K562 (cell line): ENCODE measurements around the gene SLC2A13. TPM values are rescaled to one million over a fixed set of nuclear protein-coding genes. Genes with fewer than 3 reads are reported as not detected.

ENCODE experiments used
- ATAC-seq: fragments of 200-7000 bp; cut with Tn5 transposase; 3 replicates; pipeline ENCODE4 v1.9.1; 2020; ENCODE audit warnings: moderate library complexity
- BruUV-seq: library from RNA; stranded (reverse); fragments of 400-500 nt; replicated peaks from 2 replicates; lab custom pipeline; 2021; lab: Mats Ljungman, UMichigan
- CTCF ChIA-PET: fragments of 300-600 bp; formaldehyde crosslinking; extraction: SDS; loops from one replicate; lab custom pipeline; 2021; ENCODE audit warnings: low intra/inter-chr PET ratio; lab: Yijun Ruan, JAX
- POLR2A ChIA-PET: fragments of 300-600, 350-650 bp; sonication (Branson Sonifier 250); formaldehyde crosslinking; extraction: SDS; loops from one replicate; lab custom pipeline; 2021; ENCODE audit warnings: antibody characterized with exemption, inconsistent platforms; lab: Yijun Ruan, JAX
- DNase-seq, 4 experiments: peaks; one replicate each; pipeline versions ENCODE4 v3.0.0 to v3.0.0-alpha.2; 2011 to 2018; ENCODE audit warnings: low spot score in 3 of 4, mixed read lengths in 3 of 4; ENCODE audit errors: extremely low read depth in 1 of 4
- FAIRE-seq: peaks from 2 replicates; lab custom pipeline; 2011; peaks lifted over from hg19 to GRCh38; lab: Jason Lieb, UNC
- H2AFZ ChIP-seq: 2 replicates; pipeline ENCODE4 v1.6.0; 2011; ENCODE audit warnings: low read depth, low read length, control low read depth, inconsistent platforms
- H3K27ac ChIP-seq: fragments of 200-600 bp; 3 replicates; pipeline ENCODE4 v1.8.0; 2011; ENCODE audit warnings: low read depth, mild to moderate bottlenecking, control low read depth, inconsistent platforms, low read length, moderate library complexity, mixed read lengths; ENCODE audit errors: extremely low read depth
- H3K27me3 ChIP-seq, 2 experiments: fragments of 300-600 bp in 1 of 2; 2 replicates in 1 of 2; 3 replicates in 1 of 2; pipeline versions ENCODE4 v1.6.0 to v1.8.0; 2011; ENCODE audit warnings: inconsistent platforms in 2 of 2, low read length in 2 of 2, mild to moderate bottlenecking in 1 of 2, mixed read lengths in 1 of 2, moderate library complexity in 1 of 2; ENCODE audit not compliant: control insufficient read depth in 2 of 2, insufficient read depth in 2 of 2
- H3K36me3 ChIP-seq: fragments of 300-600 bp; 3 replicates; pipeline ENCODE4 v1.8.0; 2011; ENCODE audit warnings: mild to moderate bottlenecking, low read length, inconsistent platforms; ENCODE audit not compliant: control insufficient read depth, insufficient read depth
- H3K4me1 ChIP-seq, 2 experiments: fragments of 200-600 bp in 1 of 2; replicated peaks in 1 of 2; 2 replicates in 1 of 2; 3 replicates in 1 of 2; pipeline versions ENCODE4 v1.5.1 to v1.8.0; 2011; ENCODE audit warnings: inconsistent platforms in 2 of 2, low read length in 2 of 2, mild to moderate bottlenecking in 1 of 2, mixed read lengths in 1 of 2, moderate library complexity in 1 of 2; ENCODE audit not compliant: control insufficient read depth in 2 of 2, insufficient read depth in 2 of 2
- H3K4me2 ChIP-seq: 2 replicates; pipeline ENCODE4 v1.6.1; 2011; ENCODE audit warnings: low read length, control low read depth, inconsistent platforms, mixed read lengths; ENCODE audit not compliant: insufficient read depth
- H3K4me3 ChIP-seq: fragments of 200-600 bp; sonication (generic), shearing (Covaris generic); 2 replicates; pipeline ENCODE4 v1.5.1; 2016; ENCODE audit warnings: control low read depth, inconsistent platforms
- H3K79me2 ChIP-seq: fragments of 200-600 bp; 3 replicates; pipeline ENCODE4 v1.8.0; 2011; ENCODE audit warnings: low read length, inconsistent platforms; ENCODE audit not compliant: control insufficient read depth, insufficient read depth
- H3K9ac ChIP-seq, 2 experiments: 2 replicates each; pipeline versions ENCODE4 v1.6.0 to v1.6.1; 2011; ENCODE audit warnings: low read depth in 2 of 2, low read length in 2 of 2, control low read depth in 1 of 2, inconsistent platforms in 1 of 2, mild to moderate bottlenecking in 1 of 2, mixed read lengths in 1 of 2; ENCODE audit not compliant: insufficient read depth in 1 of 2
- H3K9me1 ChIP-seq: one replicate; pipeline ENCODE4 v1.6.0; 2011; ENCODE audit warnings: inconsistent platforms, mild to moderate bottlenecking, low read length, moderate library complexity; ENCODE audit not compliant: control insufficient read depth, insufficient read depth
- H3K9me3 ChIP-seq: replicated peaks from 2 replicates; pipeline ENCODE4 v1.5.1; 2011; ENCODE audit warnings: low read depth, low read length, inconsistent platforms; ENCODE audit not compliant: control insufficient read depth, insufficient read depth
- H4K20me1 ChIP-seq: replicated peaks from 2 replicates; pipeline ENCODE4 v1.6.1; 2011; ENCODE audit warnings: low read length, inconsistent platforms, mixed read lengths; ENCODE audit not compliant: control insufficient read depth, insufficient read depth
- C11orf30 ChIP-seq: fragments of 450-650 bp; IDR thresholded peaks from 2 replicates; pipeline ENCODE4 v1.6.1; 2016; ENCODE audit warnings: low read depth, mild to moderate bottlenecking
- CHCHD3 ChIP-seq: fragments of 250-450 bp; sonication (Bioruptor Pico); IDR thresholded peaks from 2 replicates; pipeline ENCODE4 v2.1.2; 2022; ENCODE audit warnings: mild to moderate bottlenecking
- KDM4B ChIP-seq, 2 experiments: fragments of 450-650 bp in 1 of 2; sonication (generic) in 1 of 2; IDR thresholded peaks; 2 replicates each; pipeline ENCODE4 v1.6.1; 2016 to 2017; ENCODE audit warnings: borderline replicate concordance in 2 of 2, antibody characterized with exemption in 1 of 2, low read depth in 1 of 2, mild to moderate bottlenecking in 1 of 2
- LARP7 ChIP-seq: fragments of 450-650 bp; IDR thresholded peaks from 2 replicates; pipeline ENCODE4 v1.6.1; 2016
- LEF1 ChIP-seq: fragments of 450-650 bp; IDR thresholded peaks from 2 replicates; pipeline ENCODE4 v1.6.1; 2016; ENCODE audit warnings: mild to moderate bottlenecking
- MTA2 ChIP-seq: fragments of 450-650 bp; IDR thresholded peaks from 2 replicates; pipeline ENCODE4 v1.6.1; 2016; ENCODE audit warnings: low read depth
- ZBTB7A ChIP-seq: IDR thresholded peaks from 2 replicates; pipeline ENCODE4 v1.6.1; 2011; ENCODE audit warnings: low read depth, mild to moderate bottlenecking, low read length, moderate library complexity, borderline replicate concordance; ENCODE audit not compliant: control insufficient read depth
- ZFX ChIP-seq: sonication (generic); formaldehyde crosslinking; IDR thresholded peaks from 2 replicates; pipeline ENCODE4 v1.8.0; 2022; ENCODE audit warnings: mild to moderate bottlenecking, missing genetic modification reagents, moderate library complexity
- ZNF408 ChIP-seq: fragments of 250-450 bp; sonication (Bioruptor Pico); IDR thresholded peaks from 2 replicates; pipeline ENCODE4 v1.4.0; 2020; ENCODE audit warnings: low read depth, mild to moderate bottlenecking, moderate library complexity
- ZNF586 ChIP-seq: fragments of 450-650 bp; formaldehyde crosslinking; conservative IDR thresholded peaks from 2 replicates; pipeline ENCODE4 v1.4.0; 2020; ENCODE audit warnings: mild to moderate bottlenecking, moderate library complexity
- WGBS: fragments of 100-300 bp; shearing (Covaris generic); methylation state at CpG from one replicate; pipeline ENCODE4 v1.1.6; 2016; ENCODE audit warnings: low coverage, mixed read lengths; ENCODE audit not compliant: insufficient coverage; ENCODE audit errors: missing lambda C conversion rate; 5-methylcytosine and 5-hydroxymethylcytosine counted together
- in situ Hi-C: fragments of 300-500 bp; cut with MboI; formaldehyde crosslinking; loops from 4 replicates; pipeline ENCODE4 v1.15.0; 2018; ENCODE audit warnings: inconsistent platforms, mixed read lengths
- intact Hi-C: fragments of 100-400 bp; cut with micrococcal nuclease; formaldehyde crosslinking; loops from 2 replicates; pipeline ENCODE4 v1.14.2; 2022
- polyA plus RNA-seq, 8 experiments: library from polyadenylated mRNA; depleted of rRNA in 4 of 8; stranded (reverse) in 5 of 8; unstranded in 3 of 8; fragments of >200 nt; fragmentation: Nextera tagmentation in 2 of 8; fragmentation: Illumina TruSeq in 1 of 8; extraction: Ambion mirVana in 2 of 8; extraction: Trizol in 1 of 8; gene quantifications; 2 replicates each; pipeline versions ENCODE4 v1.2.1 to v1.2.3, GENCODE V29; 2011 to 2014; ENCODE audit warnings: inconsistent platforms in 1 of 8, missing spikeins in 1 of 8
- total RNA-seq, 7 experiments: library from RNA; depleted of rRNA in 6 of 7; stranded (reverse); fragments of >200 nt in 6 of 7; fragmentation: Illumina TruSeq in 2 of 7; extraction: Trizol in 2 of 7; gene quantifications; 2 replicates each; pipeline versions ENCODE4 v1.2.1 to v1.2.3, GENCODE V29; 2011 to 2021; ENCODE audit warnings: low replicate concordance in 1 of 7
- TF ChIP-seq, protein P1 (sequence below): fragments of 250-450 bp; sonication (Bioruptor Pico); IDR thresholded peaks from 2 replicates; pipeline ENCODE4 v1.4.0; 2020; ENCODE audit warnings: mild to moderate bottlenecking, moderate library complexity
- TF ChIP-seq, protein P2 (sequence below): fragments of 250-450 bp; sonication (Bioruptor Pico); IDR thresholded peaks from 2 replicates; pipeline ENCODE4 v1.4.0; 2020; ENCODE audit warnings: mild to moderate bottlenecking

SLC2A13 gene
- total and polyA plus RNA-seq, 9 of the 15 experiments (the other 6 are each of a cell fraction or from before 2014, with no cell fraction given) = 1.7 to 12.4 (median 9.0) TPM

DNA sequence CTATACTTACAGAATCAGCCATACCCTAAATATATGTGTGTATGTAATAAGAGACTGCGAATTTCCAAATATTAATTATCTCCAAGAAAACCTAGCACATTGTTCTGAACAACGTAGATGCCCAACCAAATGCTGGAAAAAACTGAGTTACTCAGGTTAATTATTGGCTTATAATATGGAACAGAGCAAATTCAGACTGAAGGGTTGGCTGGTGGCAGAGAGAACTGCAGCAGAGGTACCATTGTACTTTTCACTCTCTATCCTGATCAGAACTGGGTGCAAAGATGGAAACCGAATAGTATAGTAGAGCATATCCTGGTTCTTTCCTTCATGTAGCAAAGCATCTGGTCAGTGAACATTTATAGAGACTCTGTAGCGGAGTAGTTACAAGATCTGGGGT lies 185.7 kb downstream of the SLC2A13 start (continued):
- TF ChIP-seq ZNF586 = no peak

DNA sequence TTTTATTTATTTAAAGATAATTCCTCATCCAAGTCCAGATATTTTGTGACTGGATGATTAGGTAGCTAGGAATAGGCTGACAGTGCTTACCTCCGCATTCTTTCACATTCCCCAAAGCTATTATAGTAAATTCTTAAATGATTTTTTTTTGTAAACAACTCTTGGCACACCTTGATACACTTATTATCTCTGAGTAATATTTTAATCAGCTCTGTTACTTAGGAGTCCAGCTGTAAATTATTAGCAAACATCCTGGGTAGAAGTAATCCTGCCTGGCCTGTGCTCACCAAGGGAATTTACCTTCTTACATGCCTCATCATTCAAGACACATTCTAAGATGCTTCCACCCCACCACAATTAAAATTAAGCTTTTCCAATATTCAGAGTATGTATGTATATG lies 186.1 kb downstream of the SLC2A13 start:
- WGBS = 95% methylated on average over 1 of the region's 1 CpG
- Histone ChIP-seq H2AFZ (no peak overlapping the region), H3K27ac (no peak overlapping the region), H3K9ac (no peak overlapping the region), H4K20me1 (no peaks in the 10 kb centered on the region), H3K4me1 (no peaks in the 10 kb centered on the region), H3K9me1 (no peaks in the 10 kb centered on the region), H3K36me3 (no peaks in the 10 kb centered on the region), H3K9me3 (no peaks in the 10 kb centered on the region), H3K4me3 (no peak overlapping the region), H3K27me3 (no peaks in the 10 kb centered on the region), H3K79me2 (no peaks in the 10 kb centered on the region), H3K4me2 (no peak overlapping the region)
- ChIA-PET POLR2A (no interaction called here), CTCF (no interaction called here)
- FAIRE-seq = no peak
- in situ Hi-C loops (no loop called here), intact Hi-C loops (no loop called here)
- no peak for ATAC-seq
- DNase-seq = no peak
- no TSS peak for BruUV-seq
- TF ChIP-seq, protein P1, sequence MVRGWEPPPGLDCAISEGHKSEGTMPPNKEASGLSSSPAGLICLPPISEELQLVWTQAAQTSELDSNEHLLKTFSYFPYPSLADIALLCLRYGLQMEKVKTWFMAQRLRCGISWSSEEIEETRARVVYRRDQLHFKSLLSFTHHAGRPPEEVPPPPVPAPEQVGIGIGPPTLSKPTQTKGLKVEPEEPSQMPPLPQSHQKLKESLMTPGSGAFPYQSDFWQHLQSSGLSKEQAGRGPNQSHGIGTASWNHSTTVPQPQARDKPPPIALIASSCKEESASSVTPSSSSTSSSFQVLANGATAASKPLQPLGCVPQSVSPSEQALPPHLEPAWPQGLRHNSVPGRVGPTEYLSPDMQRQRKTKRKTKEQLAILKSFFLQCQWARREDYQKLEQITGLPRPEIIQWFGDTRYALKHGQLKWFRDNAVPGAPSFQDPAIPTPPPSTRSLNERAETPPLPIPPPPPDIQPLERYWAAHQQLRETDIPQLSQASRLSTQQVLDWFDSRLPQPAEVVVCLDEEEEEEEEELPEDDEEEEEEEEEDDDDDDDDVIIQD (CRISPR knock-in tag) = no peak
- no peak for TF ChIP-seq CHCHD3
- no peak for TF ChIP-seq ZFX (CRISPR knock-in tag)
- TF ChIP-seq, protein P2, sequence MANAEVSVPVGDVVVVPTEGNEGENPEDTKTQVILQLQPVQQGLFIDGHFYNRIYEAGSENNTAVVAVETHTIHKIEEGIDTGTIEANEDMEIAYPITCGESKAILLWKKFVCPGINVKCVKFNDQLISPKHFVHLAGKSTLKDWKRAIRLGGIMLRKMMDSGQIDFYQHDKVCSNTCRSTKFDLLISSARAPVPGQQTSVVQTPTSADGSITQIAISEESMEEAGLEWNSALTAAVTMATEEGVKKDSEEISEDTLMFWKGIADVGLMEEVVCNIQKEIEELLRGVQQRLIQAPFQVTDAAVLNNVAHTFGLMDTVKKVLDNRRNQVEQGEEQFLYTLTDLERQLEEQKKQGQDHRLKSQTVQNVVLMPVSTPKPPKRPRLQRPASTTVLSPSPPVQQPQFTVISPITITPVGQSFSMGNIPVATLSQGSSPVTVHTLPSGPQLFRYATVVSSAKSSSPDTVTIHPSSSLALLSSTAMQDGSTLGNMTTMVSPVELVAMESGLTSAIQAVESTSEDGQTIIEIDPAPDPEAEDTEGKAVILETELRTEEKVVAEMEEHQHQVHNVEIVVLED (CRISPR knock-in tag) = no peak
- TF ChIP-seq LEF1 = no peak
- TF ChIP-seq C11orf30 = no peak
- no peak for TF ChIP-seq ZBTB7A
- TF ChIP-seq MTA2 = no peak
- TF ChIP-seq ZNF408 = no peak
- TF ChIP-seq KDM4B (IDR thresholded peaks at IDR 0.05; ENCODE audit: borderline replicate concordance in 2 of 2, low read depth in 1 of 2) = no peak
- TF ChIP-seq LARP7 = no peak
